ENCODE results near the gene LUC7L2.
"Not testable (repeated sequence)": the region's sequence is repeated elsewhere in the genome, so short reads cannot be mapped to it uniquely, and the experiment has no call there.

Gene LUC7L2

DNA sequence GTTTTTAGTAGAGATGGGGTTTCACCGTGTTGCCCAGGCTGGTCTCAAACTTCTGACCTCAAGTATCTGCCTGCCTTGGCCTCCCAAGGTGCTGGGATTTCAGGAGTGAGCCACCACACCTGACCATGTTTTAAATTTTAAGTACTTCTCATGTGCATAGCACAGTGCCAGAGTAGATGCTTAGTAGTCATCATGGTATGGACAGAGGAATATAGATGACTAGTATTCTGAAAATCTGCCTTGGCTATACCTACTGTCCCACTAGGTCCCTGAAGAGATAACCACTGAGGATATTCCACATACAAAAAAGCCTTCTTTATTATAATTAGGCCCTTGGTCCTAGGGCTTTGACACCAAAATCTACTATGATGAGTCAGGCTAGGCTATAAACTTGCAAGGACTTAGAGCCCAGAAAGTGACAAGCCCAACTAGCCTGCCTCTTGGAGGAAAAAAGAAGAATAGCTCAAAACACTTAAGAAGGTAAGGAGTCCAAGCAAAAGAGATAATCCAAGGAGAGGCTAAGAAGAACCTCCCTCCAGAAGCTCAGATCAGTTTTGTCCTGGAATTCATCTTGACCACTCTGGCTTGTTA is 34.0 kb downstream of the LUC7L2 start:
- Histone ChIP-seq H3K9me3 (ENCODE audit: control insufficient read depth, low read length) (no peaks in the 10 kb centered on the region), H3K4me3 (ENCODE audit: insufficient read depth, low read depth, low read length, poor library complexity, severe bottlenecking) (no peak overlapping the region), H3K27me3 (replicated peaks; ENCODE audit: control insufficient read depth, insufficient read depth, low read length, poor library complexity, severe bottlenecking) (no peaks in the 10 kb centered on the region), H3K27ac (ENCODE audit: insufficient read depth, low read length, poor library complexity, severe bottlenecking) (no peak overlapping the region), H3K4me1 (ENCODE audit: control insufficient read depth, insufficient read depth, low read length, poor library complexity, severe bottlenecking) (no peaks in the 10 kb centered on the region), H3K36me3 (ENCODE audit: control insufficient read depth, insufficient read depth, low read length) (peaks cover 24% of the 10 kb centered on the region)
- no peak for DNase-seq

DNA sequence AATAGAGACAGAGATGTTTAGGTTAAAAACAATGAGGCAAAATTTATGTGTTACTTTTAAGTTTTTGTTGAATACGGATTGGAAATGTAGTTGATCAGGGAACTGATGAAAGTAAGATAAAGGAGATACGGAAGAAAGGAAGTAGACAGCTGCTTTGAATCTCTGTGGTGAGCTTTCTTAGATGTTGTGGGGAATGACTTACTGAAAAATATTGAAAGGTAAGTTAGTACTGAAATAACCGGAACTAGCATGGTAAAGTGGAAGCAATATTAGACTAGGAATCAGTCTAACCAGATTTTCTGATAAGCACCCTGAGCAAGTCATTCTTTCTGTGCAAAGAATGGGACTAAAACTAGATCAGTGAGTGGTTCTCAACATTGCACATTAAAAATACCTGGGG is 34.8 kb downstream of the LUC7L2 start:
- Histone ChIP-seq H3K27ac (ENCODE audit: insufficient read depth, low read length, poor library complexity, severe bottlenecking) (no peak overlapping the region), H3K4me3 (ENCODE audit: insufficient read depth, low read depth, low read length, poor library complexity, severe bottlenecking) (no peak overlapping the region), H3K36me3 (ENCODE audit: control insufficient read depth, insufficient read depth, low read length) (peaks cover 25% of the 10 kb centered on the region), H3K4me1 (ENCODE audit: control insufficient read depth, insufficient read depth, low read length, poor library complexity, severe bottlenecking) (no peaks in the 10 kb centered on the region), H3K27me3 (replicated peaks; ENCODE audit: control insufficient read depth, insufficient read depth, low read length, poor library complexity, severe bottlenecking) (no peaks in the 10 kb centered on the region), H3K9me3 (ENCODE audit: control insufficient read depth, low read length) (no peaks in the 10 kb centered on the region)
- DNase-seq, result no peak

DNA sequence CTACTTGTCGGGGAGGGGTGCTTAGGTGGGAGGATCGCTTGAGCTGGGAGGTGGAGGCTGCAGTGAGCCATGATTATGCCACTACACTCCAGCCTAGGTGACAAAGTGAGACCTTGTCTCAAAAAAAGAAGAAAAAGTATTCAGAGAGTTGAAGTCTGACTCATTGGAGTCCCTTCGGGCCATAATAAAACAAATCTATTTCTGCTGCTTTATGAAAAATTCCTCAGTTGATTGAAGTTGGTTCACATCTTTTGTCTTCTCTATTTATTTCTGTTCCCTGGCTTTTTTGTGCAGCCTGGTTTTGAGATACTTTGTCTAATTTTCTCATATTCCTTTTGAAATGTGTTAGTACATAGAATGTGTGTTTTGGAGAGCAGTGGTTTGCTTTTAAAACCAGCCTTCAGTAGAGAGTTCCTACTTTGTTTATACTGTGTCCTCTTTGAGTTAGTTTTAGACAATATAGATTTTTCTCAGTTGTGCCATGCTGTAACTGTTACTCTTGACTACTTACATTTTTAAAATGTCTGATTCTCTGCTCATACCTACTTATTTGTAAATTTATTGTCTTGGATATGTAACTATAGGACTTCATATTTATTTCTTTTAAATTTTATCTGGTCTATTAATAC is 36.7 kb downstream of the LUC7L2 start:
- Histone ChIP-seq H3K4me1 (ENCODE audit: control insufficient read depth, insufficient read depth, low read length, poor library complexity, severe bottlenecking) (no peaks in the 10 kb centered on the region), H3K4me3 (ENCODE audit: insufficient read depth, low read depth, low read length, poor library complexity, severe bottlenecking) (no peak overlapping the region), H3K27me3 (replicated peaks; ENCODE audit: control insufficient read depth, insufficient read depth, low read length, poor library complexity, severe bottlenecking) (no peaks in the 10 kb centered on the region), H3K9me3 (ENCODE audit: control insufficient read depth, low read length) (no peaks in the 10 kb centered on the region), H3K27ac (ENCODE audit: insufficient read depth, low read length, poor library complexity, severe bottlenecking) (no peak overlapping the region), H3K36me3 (ENCODE audit: control insufficient read depth, insufficient read depth, low read length) (peaks cover 22% of the 10 kb centered on the region)
- no peak for DNase-seq

DNA sequence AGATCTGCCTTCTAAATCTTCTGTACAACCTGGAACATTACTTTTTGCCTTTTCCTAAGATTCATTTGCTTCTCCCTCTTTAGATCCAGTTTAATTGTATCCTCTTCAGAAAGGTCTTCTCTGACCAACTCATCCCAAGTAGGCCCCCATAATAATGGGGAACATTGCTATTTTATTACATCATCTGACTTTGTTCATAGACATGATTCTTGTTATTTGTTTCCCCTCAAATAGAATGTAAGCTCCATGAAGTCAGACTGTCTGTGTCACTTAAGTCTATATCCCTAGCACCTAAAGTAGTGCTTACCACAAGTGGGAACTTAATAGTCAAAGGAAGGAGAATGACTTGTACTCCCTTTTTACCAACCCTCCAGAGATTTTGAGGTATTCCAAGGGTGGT is 37.5 kb downstream of the LUC7L2 start:
- Histone ChIP-seq H3K4me1 (ENCODE audit: control insufficient read depth, insufficient read depth, low read length, poor library complexity, severe bottlenecking) (no peaks in the 10 kb centered on the region), H3K27me3 (replicated peaks; ENCODE audit: control insufficient read depth, insufficient read depth, low read length, poor library complexity, severe bottlenecking) (no peaks in the 10 kb centered on the region), H3K4me3 (ENCODE audit: insufficient read depth, low read depth, low read length, poor library complexity, severe bottlenecking) (no peak overlapping the region), H3K9me3 (ENCODE audit: control insufficient read depth, low read length) (no peaks in the 10 kb centered on the region), H3K27ac (ENCODE audit: insufficient read depth, low read length, poor library complexity, severe bottlenecking) (no peak overlapping the region), H3K36me3 (ENCODE audit: control insufficient read depth, insufficient read depth, low read length) (peaks cover 29% of the 10 kb centered on the region)
- no peak for DNase-seq

DNA sequence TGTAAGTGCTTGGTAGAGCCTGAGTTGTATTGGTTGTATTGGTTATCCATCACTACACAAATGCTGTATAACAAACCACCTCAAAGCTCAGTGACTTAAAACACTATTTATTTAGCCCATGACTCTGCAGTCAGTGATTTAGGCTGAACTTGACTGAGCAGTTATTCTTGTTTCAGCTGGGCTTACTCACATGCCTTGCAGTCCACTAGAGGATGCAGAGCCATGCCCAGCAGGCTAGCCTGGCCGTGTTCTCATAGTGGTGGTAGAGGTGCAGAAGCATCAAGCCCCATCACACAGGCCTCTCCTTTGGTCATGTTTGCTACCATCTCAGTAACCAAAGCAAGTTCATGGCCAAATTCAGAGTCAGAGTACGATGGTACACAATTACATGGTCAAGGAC is 43.9 kb downstream of the LUC7L2 start:
- Histone ChIP-seq H3K27me3 (replicated peaks; ENCODE audit: control insufficient read depth, insufficient read depth, low read length, poor library complexity, severe bottlenecking) (no peaks in the 10 kb centered on the region), H3K4me1 (ENCODE audit: control insufficient read depth, insufficient read depth, low read length, poor library complexity, severe bottlenecking) (no peaks in the 10 kb centered on the region), H3K4me3 (ENCODE audit: insufficient read depth, low read depth, low read length, poor library complexity, severe bottlenecking) (no peak overlapping the region), H3K36me3 (ENCODE audit: control insufficient read depth, insufficient read depth, low read length) (peaks cover 63% of the 10 kb centered on the region), H3K27ac (ENCODE audit: insufficient read depth, low read length, poor library complexity, severe bottlenecking) (no peak overlapping the region), H3K9me3 (ENCODE audit: control insufficient read depth, low read length) (no peaks in the 10 kb centered on the region)
- no peak for DNase-seq

DNA sequence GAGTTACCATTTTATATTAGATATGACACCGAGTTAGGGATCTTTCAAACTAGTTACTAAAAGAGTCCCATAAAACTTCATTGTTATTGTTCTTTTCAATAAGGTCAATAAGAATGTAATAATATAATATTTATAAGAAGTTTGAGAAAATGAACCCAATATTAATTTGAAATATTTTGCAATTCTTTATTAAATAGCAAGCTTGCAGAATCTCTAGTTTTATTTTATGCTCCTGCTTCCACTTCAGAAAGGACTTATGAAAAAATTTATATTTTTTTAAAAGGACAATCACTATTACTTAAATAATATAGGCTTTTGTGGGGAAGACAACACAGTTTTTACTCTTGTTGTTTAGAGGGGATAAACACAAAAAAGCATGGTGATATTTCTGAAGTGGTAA is 47.9 kb downstream of the LUC7L2 start:
- H3K27ac ChIP-seq (ENCODE audit: insufficient read depth, low read length, poor library complexity, severe bottlenecking), result no peak overlapping the region
- no peaks in the 10 kb centered on the region for H3K27me3 ChIP-seq (replicated peaks; ENCODE audit: control insufficient read depth, insufficient read depth, low read length, poor library complexity, severe bottlenecking)
- H3K4me3 ChIP-seq (ENCODE audit: insufficient read depth, low read depth, low read length, poor library complexity, severe bottlenecking), result no peak overlapping the region
- peaks cover 77% of the 10 kb centered on the region for H3K36me3 ChIP-seq (ENCODE audit: control insufficient read depth, insufficient read depth, low read length)
- DNase-seq, result no peak
- no peaks in the 10 kb centered on the region for H3K9me3 ChIP-seq (ENCODE audit: control insufficient read depth, low read length)
- no peaks in the 10 kb centered on the region for H3K4me1 ChIP-seq (ENCODE audit: control insufficient read depth, insufficient read depth, low read length, poor library complexity, severe bottlenecking)

DNA sequence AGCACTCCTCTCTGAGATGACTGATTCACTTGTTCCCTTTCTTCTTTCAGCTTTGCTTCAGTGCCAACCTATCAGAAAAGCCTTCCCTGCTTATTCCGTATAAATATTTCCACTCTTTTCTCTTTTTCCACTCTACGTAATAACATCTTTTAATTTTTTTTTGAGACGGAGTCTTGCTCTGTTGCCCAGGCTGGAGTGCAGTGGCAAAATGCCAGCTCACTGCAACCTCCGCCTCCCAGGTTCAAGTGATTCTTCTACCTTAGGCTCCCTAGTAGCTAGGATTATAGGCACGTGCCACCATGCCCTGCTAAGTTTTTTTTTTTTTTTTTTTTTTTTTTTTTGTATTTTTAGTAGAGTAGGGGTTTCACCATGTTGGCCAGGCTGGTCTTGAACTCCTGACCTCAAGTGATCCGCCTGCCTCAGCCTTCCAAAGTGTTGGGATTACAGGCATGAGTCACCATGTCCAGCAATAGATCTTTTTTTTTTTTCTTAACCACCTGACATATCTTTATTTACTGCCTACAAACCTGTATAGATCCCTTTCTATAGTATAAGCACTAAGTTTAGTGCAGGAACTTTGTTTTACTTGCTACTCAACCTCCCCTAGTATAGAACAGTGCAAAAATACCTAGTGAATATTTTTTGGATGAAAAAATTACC is 55.2 kb downstream of the LUC7L2 start:
- peaks cover 78% of the 10 kb centered on the region for H3K36me3 ChIP-seq (ENCODE audit: control insufficient read depth, insufficient read depth, low read length)
- H3K27ac ChIP-seq (ENCODE audit: insufficient read depth, low read length, poor library complexity, severe bottlenecking); H3K4me3 ChIP-seq (ENCODE audit: insufficient read depth, low read depth, low read length, poor library complexity, severe bottlenecking): not testable (repeated sequence)

DNA sequence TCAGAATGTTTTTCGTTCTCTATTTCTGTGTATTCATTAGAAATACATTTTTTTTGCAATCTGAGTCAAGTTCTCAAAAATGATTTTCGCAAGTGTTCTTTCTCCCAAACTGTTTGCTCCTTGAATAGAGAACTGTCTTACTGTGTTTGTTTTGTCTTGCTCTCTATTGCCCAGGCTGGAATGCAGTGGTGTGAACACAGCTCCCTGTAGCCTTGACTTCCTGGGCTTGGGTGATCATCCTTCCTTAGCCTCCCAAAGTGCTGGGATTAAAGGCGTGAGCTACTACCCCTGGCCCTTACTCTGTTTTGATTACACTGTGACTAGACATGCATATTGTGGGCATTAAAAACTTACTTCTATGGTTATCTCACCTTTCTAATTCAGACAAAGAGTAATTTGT is 56.7 kb downstream of the LUC7L2 start:
- Histone ChIP-seq H3K4me3 (ENCODE audit: insufficient read depth, low read depth, low read length, poor library complexity, severe bottlenecking) (no peak overlapping the region), H3K9me3 (ENCODE audit: control insufficient read depth, low read length) (no peaks in the 10 kb centered on the region), H3K4me1 (ENCODE audit: control insufficient read depth, insufficient read depth, low read length, poor library complexity, severe bottlenecking) (no peaks in the 10 kb centered on the region), H3K36me3 (ENCODE audit: control insufficient read depth, insufficient read depth, low read length) (peaks cover 80% of the 10 kb centered on the region), H3K27me3 (replicated peaks; ENCODE audit: control insufficient read depth, insufficient read depth, low read length, poor library complexity, severe bottlenecking) (no peaks in the 10 kb centered on the region), H3K27ac (ENCODE audit: insufficient read depth, low read length, poor library complexity, severe bottlenecking) (no peak overlapping the region)
- DNase-seq, result no peak

More for the DNA sequence above, 55.2 kb downstream of the LUC7L2 start:
- not testable (repeated sequence) for H3K9me3 ChIP-seq (ENCODE audit: control insufficient read depth, low read length); DNase-seq; H3K27me3 ChIP-seq (replicated peaks; ENCODE audit: control insufficient read depth, insufficient read depth, low read length, poor library complexity, severe bottlenecking); H3K4me1 ChIP-seq (ENCODE audit: control insufficient read depth, insufficient read depth, low read length, poor library complexity, severe bottlenecking)

DNA sequence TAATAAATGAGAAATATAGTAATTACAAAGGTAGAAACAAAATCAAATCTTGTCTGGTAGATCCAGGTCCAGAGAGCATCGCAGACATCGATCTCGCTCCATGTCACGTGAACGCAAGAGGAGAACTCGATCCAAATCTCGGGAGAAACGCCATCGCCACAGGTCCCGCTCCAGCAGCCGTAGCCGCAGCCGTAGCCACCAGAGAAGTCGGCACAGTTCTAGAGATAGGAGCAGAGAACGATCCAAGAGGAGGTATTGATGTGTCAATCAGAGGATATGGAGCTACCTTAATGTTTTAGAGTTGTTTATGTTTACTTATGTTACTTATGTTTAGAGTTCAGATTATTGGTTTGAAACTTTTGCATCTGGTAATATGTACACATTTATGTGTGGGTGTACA is 57.8 kb downstream of the LUC7L2 start:
- no peak for DNase-seq
- Histone ChIP-seq H3K27me3 (replicated peaks; ENCODE audit: control insufficient read depth, insufficient read depth, low read length, poor library complexity, severe bottlenecking) (no peaks in the 10 kb centered on the region), H3K27ac (ENCODE audit: insufficient read depth, low read length, poor library complexity, severe bottlenecking) (no peak overlapping the region), H3K9me3 (ENCODE audit: control insufficient read depth, low read length) (no peaks in the 10 kb centered on the region), H3K4me3 (ENCODE audit: insufficient read depth, low read depth, low read length, poor library complexity, severe bottlenecking) (no peak overlapping the region), H3K4me1 (ENCODE audit: control insufficient read depth, insufficient read depth, low read length, poor library complexity, severe bottlenecking) (no peaks in the 10 kb centered on the region), H3K36me3 (ENCODE audit: control insufficient read depth, insufficient read depth, low read length) (peaks cover 78% of the 10 kb centered on the region)

DNA sequence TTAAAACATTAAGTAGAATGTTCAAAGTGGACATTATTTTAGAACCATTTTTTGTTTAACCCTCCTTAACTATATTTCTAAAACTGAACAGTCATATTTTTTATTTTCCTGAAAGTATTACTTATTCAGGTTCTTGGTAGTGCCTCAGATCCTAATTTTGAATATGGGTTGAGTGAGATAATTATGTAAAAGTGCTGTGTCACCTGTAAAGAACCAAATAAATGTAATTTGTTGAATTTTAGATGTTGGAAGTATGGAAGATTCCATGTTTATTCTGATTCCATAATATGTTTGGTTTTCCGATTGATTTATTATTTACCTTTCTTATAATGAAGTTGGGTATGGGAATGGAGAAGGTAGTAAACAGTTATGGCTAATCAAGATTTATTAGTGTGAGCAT is 61.4 kb downstream of the LUC7L2 start:
- no peaks in the 10 kb centered on the region for H3K27me3 ChIP-seq (replicated peaks; ENCODE audit: control insufficient read depth, insufficient read depth, low read length, poor library complexity, severe bottlenecking)
- no peak overlapping the region for H3K27ac ChIP-seq (ENCODE audit: insufficient read depth, low read length, poor library complexity, severe bottlenecking)
- no peaks in the 10 kb centered on the region for H3K4me1 ChIP-seq (ENCODE audit: control insufficient read depth, insufficient read depth, low read length, poor library complexity, severe bottlenecking)
- H3K36me3 ChIP-seq (ENCODE audit: control insufficient read depth, insufficient read depth, low read length), result peaks cover 56% of the 10 kb centered on the region
- H3K9me3 ChIP-seq (ENCODE audit: control insufficient read depth, low read length), result no peaks in the 10 kb centered on the region
- no peak overlapping the region for H3K4me3 ChIP-seq (ENCODE audit: insufficient read depth, low read depth, low read length, poor library complexity, severe bottlenecking)
- no peak for DNase-seq
